WTC11 (cell line): Measurements from ENCODE around the gene SYN1. TPM values are rescaled to one million over a fixed set of nuclear protein-coding genes. Genes with fewer than 3 reads are reported as not detected.

Experiments
- ATAC-seq: fragments of 200-7000 bp; cut with Tn5 transposase; 2 replicates; pipeline ENCODE4 v1.10.0; 2021; ENCODE audit warnings: mild to moderate bottlenecking, moderate library complexity
- CTCF ChIA-PET: fragments of 300-600 bp; sonication (Branson Sonifier 250); formaldehyde crosslinking; loops from one replicate; lab custom pipeline; 2021; ENCODE audit warnings: antibody characterized with exemption; lab: Charles Lee
- POLR2A ChIA-PET: fragments of 350-600 bp; sonication (Branson Sonifier 250); formaldehyde crosslinking; loops from one replicate; lab custom pipeline; 2021; ENCODE audit warnings: antibody characterized with exemption; lab: Charles Lee
- DNase-seq: peaks from one replicate; pipeline ENCODE4 v3.0.0; 2021; ENCODE audit warnings: low spot score
- H3K27ac Mint-ChIP-seq: 2 replicates; pipeline ENCODE4 v1.8.0; 2021; ENCODE audit warnings: mixed read lengths
- H3K27me3 Mint-ChIP-seq: 2 replicates; pipeline ENCODE4 v1.8.0; 2021; ENCODE audit warnings: low read depth, mild to moderate bottlenecking, moderate library complexity, mixed read lengths
- H3K36me3 Mint-ChIP-seq: 2 replicates; pipeline ENCODE4 v1.8.0; 2021; ENCODE audit warnings: mixed read lengths
- H3K4me1 Mint-ChIP-seq: 2 replicates; pipeline ENCODE4 v1.8.0; 2022; ENCODE audit warnings: mixed read lengths
- H3K4me3 Mint-ChIP-seq: 2 replicates; pipeline ENCODE4 v1.8.0; 2021; ENCODE audit warnings: mild to moderate bottlenecking, moderate library complexity, mixed read lengths
- H3K9me3 Mint-ChIP-seq: 2 replicates; pipeline ENCODE4 v1.8.0; 2021; ENCODE audit warnings: mixed read lengths
- ATF6 ChIP-seq: sonication (generic); formaldehyde crosslinking; IDR thresholded peaks from 2 replicates; pipeline ENCODE4 v1.8.1; 2023; ENCODE audit warnings: mild to moderate bottlenecking, missing genetic modification reagents
- CREM ChIP-seq: sonication (generic); formaldehyde crosslinking; IDR thresholded peaks from 2 replicates; pipeline ENCODE4 v1.8.1; 2022; ENCODE audit warnings: mild to moderate bottlenecking, missing genetic modification reagents, moderate library complexity
- E2F5 ChIP-seq: sonication (generic); formaldehyde crosslinking; IDR thresholded peaks from 2 replicates; pipeline ENCODE4 v1.8.1; 2022; ENCODE audit warnings: mild to moderate bottlenecking, moderate library complexity, missing genetic modification reagents
- ESRRA ChIP-seq: sonication (generic); formaldehyde crosslinking; IDR thresholded peaks from 2 replicates; pipeline ENCODE4 v1.8.1; 2022; ENCODE audit warnings: mild to moderate bottlenecking, missing genetic modification reagents, borderline replicate concordance
- IRF1 ChIP-seq: sonication (generic); formaldehyde crosslinking; IDR thresholded peaks from 2 replicates; pipeline ENCODE4 v1.8.0; 2023; ENCODE audit warnings: missing genetic modification reagents
- JUN ChIP-seq: sonication (generic); formaldehyde crosslinking; IDR thresholded peaks from 2 replicates; pipeline ENCODE4 v1.8.0; 2023; ENCODE audit warnings: mild to moderate bottlenecking, missing genetic modification reagents
- NFATC4 ChIP-seq: fragments of 250-450 bp; sonication (Bioruptor Pico); IDR thresholded peaks from 2 replicates; pipeline ENCODE4 v1.9.0; 2021; ENCODE audit warnings: mild to moderate bottlenecking
- NFYB ChIP-seq: sonication (generic); formaldehyde crosslinking; conservative IDR thresholded peaks from 2 replicates; pipeline ENCODE4 v1.8.0; 2022; ENCODE audit warnings: low read depth, missing genetic modification reagents
- NR3C1 ChIP-seq: sonication (generic); formaldehyde crosslinking; conservative IDR thresholded peaks from 2 replicates; pipeline ENCODE4 v1.8.1; 2023; ENCODE audit warnings: low read depth, mild to moderate bottlenecking, missing genetic modification reagents
- SMAD3 ChIP-seq: sonication (generic); formaldehyde crosslinking; IDR thresholded peaks from 2 replicates; pipeline ENCODE4 v1.8.0; 2022; ENCODE audit warnings: missing genetic modification reagents, mild to moderate bottlenecking, borderline replicate concordance
- SMAD4 ChIP-seq: sonication (generic); formaldehyde crosslinking; IDR thresholded peaks from 2 replicates; pipeline ENCODE4 v1.8.0; 2022; ENCODE audit warnings: mild to moderate bottlenecking, missing genetic modification reagents
- TP53 ChIP-seq: sonication (generic); formaldehyde crosslinking; IDR thresholded peaks from 2 replicates; pipeline ENCODE4 v1.8.1; 2023; ENCODE audit warnings: mild to moderate bottlenecking, missing genetic modification reagents
- USF2 ChIP-seq: sonication (generic); formaldehyde crosslinking; IDR thresholded peaks from 2 replicates; pipeline ENCODE4 v1.8.1; 2023; ENCODE audit warnings: mild to moderate bottlenecking, missing genetic modification reagents, moderate library complexity
- ZNF121 ChIP-seq: sonication (generic); formaldehyde crosslinking; IDR thresholded peaks from 2 replicates; pipeline ENCODE4 v1.8.0; 2023; ENCODE audit warnings: missing genetic modification reagents
- ZNF138 ChIP-seq: sonication (generic); formaldehyde crosslinking; conservative IDR thresholded peaks from 2 replicates; pipeline ENCODE4 v1.8.1; 2022; ENCODE audit warnings: mild to moderate bottlenecking, moderate library complexity, missing genetic modification reagents
- ZNF219 ChIP-seq: sonication (generic); formaldehyde crosslinking; IDR thresholded peaks from 2 replicates; pipeline ENCODE4 v1.8.0; 2023; ENCODE audit warnings: missing genetic modification reagents, mild to moderate bottlenecking, borderline replicate concordance
- ZNF423 ChIP-seq: fragments of 250-450 bp; sonication (Bioruptor Pico); IDR thresholded peaks from 2 replicates; pipeline ENCODE4 v2.1.2; 2022; ENCODE audit warnings: mild to moderate bottlenecking, moderate library complexity
- total RNA-seq: library from RNA; stranded (reverse); gene quantifications from 3 replicates; pipeline ENCODE4 v1.2.3, GENCODE V29; 2021
- TF ChIP-seq, protein P1 (sequence below): sonication (generic); formaldehyde crosslinking; IDR thresholded peaks from 2 replicates; pipeline ENCODE4 v1.8.0; 2022; ENCODE audit warnings: mild to moderate bottlenecking, missing genetic modification reagents
- TF ChIP-seq, protein P2 (sequence below): sonication (generic); formaldehyde crosslinking; IDR thresholded peaks from 2 replicates; pipeline ENCODE4 v1.8.1; 2023; ENCODE audit warnings: mild to moderate bottlenecking, missing genetic modification reagents

Gene SYN1
- total RNA-seq, 1 experiment from 2014 or later = 7.1 TPM

GRCh38 chrX:47646636-47647035, 27.0 kb upstream of the SYN1 start:
- no peak overlapping the region for H3K4me3 Mint-ChIP-seq
- peaks cover 6% of the 10 kb centered on the region for H3K36me3 Mint-ChIP-seq
- ATAC-seq (no peak), DNase-seq (no peak)
- CTCF ChIA-PET = no interaction called here
- POLR2A ChIA-PET = no interaction called here
- no peak for TF ChIP-seq JUN
- H3K27ac Mint-ChIP-seq = peak overlapping the region; percentile 57; the same call in 1 of the 2 replicates
- peaks cover 21% of the 10 kb centered on the region for H3K4me1 Mint-ChIP-seq
- no peaks in the 10 kb centered on the region for H3K9me3 Mint-ChIP-seq
- H3K27me3 Mint-ChIP-seq = no peaks in the 10 kb centered on the region

DNA sequence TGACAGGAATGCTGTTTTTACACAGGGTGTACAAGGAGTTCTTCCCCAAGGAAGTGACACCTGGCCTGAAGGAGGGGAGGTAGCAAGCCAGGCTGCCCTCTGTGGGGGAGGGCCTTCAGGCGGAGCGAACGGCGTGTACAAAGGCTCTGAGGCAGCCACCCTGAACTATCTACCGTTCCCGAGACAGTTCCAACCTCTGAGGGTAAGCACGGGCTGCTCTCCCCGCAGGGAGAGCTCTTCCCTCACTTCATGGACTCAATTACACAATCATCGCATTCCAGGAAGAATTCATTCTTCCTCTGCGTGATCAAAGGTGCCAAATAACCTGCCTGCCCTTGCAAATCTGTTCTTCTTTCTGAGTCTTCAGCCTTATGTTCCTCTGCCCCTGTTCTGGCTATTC, 25.9 kb upstream of the SYN1 start:
- TF ChIP-seq SMAD4 (CRISPR knock-in tag) = no peak
- no peak for TF ChIP-seq ATF6
- TF ChIP-seq NFYB = no peak
- TF ChIP-seq, protein P1, sequence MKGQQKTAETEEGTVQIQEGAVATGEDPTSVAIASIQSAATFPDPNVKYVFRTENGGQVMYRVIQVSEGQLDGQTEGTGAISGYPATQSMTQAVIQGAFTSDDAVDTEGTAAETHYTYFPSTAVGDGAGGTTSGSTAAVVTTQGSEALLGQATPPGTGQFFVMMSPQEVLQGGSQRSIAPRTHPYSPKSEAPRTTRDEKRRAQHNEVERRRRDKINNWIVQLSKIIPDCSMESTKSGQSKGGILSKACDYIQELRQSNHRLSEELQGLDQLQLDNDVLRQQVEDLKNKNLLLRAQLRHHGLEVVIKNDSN (CRISPR knock-in tag) = no peak
- TF ChIP-seq, protein P2, sequence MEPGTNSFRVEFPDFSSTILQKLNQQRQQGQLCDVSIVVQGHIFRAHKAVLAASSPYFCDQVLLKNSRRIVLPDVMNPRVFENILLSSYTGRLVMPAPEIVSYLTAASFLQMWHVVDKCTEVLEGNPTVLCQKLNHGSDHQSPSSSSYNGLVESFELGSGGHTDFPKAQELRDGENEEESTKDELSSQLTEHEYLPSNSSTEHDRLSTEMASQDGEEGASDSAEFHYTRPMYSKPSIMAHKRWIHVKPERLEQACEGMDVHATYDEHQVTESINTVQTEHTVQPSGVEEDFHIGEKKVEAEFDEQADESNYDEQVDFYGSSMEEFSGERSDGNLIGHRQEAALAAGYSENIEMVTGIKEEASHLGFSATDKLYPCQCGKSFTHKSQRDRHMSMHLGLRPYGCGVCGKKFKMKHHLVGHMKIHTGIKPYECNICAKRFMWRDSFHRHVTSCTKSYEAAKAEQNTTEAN = no peak
- TF ChIP-seq TP53 (CRISPR knock-in tag) = no peak
- no peak for TF ChIP-seq ZNF219 (CRISPR knock-in tag)
- no peak for TF ChIP-seq SMAD3 (CRISPR knock-in tag)
- no peak for TF ChIP-seq NFATC4 (CRISPR knock-in tag)
- no peak for TF ChIP-seq IRF1 (CRISPR knock-in tag)
- no peak for TF ChIP-seq USF2 (CRISPR knock-in tag)
- no peak for TF ChIP-seq ZNF423 (CRISPR knock-in tag)
- no peak for TF ChIP-seq CREM (CRISPR knock-in tag)
- no peak for TF ChIP-seq ZNF138 (CRISPR knock-in tag)
- no peak for TF ChIP-seq ZNF121 (CRISPR knock-in tag)
- no peak for TF ChIP-seq NR3C1
- TF ChIP-seq ESRRA = no peak
- TF ChIP-seq E2F5 = no peak
- ChIA-PET POLR2A (interaction anchor here (1.3 kb wide), 1 partner anchor 21 kb away, joined by 4 read pairs; no protein-coding TSS in a partner anchor), CTCF (interaction anchor here (2.0 kb wide), 1 partner anchor 77 kb away, joined by 12 read pairs; no protein-coding TSS in a partner anchor)
- DNase-seq (no peak), ATAC-seq (no peak)
- no peak overlapping the region for H3K4me3 Mint-ChIP-seq
- peaks cover 15% of the 10 kb centered on the region for H3K4me1 Mint-ChIP-seq
- H3K27ac Mint-ChIP-seq = peak overlapping the region; percentile 60; the same call in 1 of the 2 replicates
- 0 out of 2 replicates have a peak, but pooled peaks cover 4% of the 10 kb centered on the region for H3K9me3 Mint-ChIP-seq
- no peaks in the 10 kb centered on the region for H3K27me3 Mint-ChIP-seq
- H3K36me3 Mint-ChIP-seq = peaks cover 17% of the 10 kb centered on the region
